Neural progenitor cell (in vitro differentiated cells): ENCODE results near the gene ABLIM2. TPM values are rescaled to one million over a fixed set of nuclear protein-coding genes. Genes with fewer than 3 reads are reported as not detected.

Source experiments
- DNase-seq: peaks from one replicate; pipeline ENCODE4 v3.0.0-alpha.2; 2016; ENCODE audit warnings: low spot score
- H2AFZ ChIP-seq: fragments of 200-600 bp; sonication (generic); replicated peaks from 2 replicates; pipeline ENCODE4 v1.6.1; 2016; ENCODE audit warnings: antibody characterized with exemption
- H3F3A ChIP-seq: fragments of 200-600 bp; sonication (generic); 2 replicates; pipeline ENCODE4 v1.6.1; 2016; ENCODE audit warnings: antibody characterized with exemption, low read depth
- H3K27ac ChIP-seq: fragments of 200-600 bp; sonication (generic); 2 replicates; pipeline ENCODE4 v1.5.1; 2016; ENCODE audit warnings: mild to moderate bottlenecking
- H3K27me3 ChIP-seq: fragments of 200-600 bp; sonication (generic); 2 replicates; pipeline ENCODE4 v1.6.1; 2016; ENCODE audit warnings: mild to moderate bottlenecking, moderate library complexity
- H3K36me3 ChIP-seq: fragments of 200-600 bp; sonication (generic); 2 replicates; pipeline ENCODE4 v1.5.1; 2016
- H3K4me1 ChIP-seq: fragments of 200-600 bp; sonication (generic); 2 replicates; pipeline ENCODE4 v1.6.1; 2016; ENCODE audit warnings: mixed run types
- H3K4me2 ChIP-seq: fragments of 200-600 bp; sonication (generic); 2 replicates; pipeline ENCODE4 v1.6.1; 2016
- H3K4me3 ChIP-seq: fragments of 200-600 bp; sonication (generic); 2 replicates; pipeline ENCODE4 v1.5.1; 2016
- H3K79me2 ChIP-seq: fragments of 200-600 bp; sonication (generic); 2 replicates; pipeline ENCODE4 v1.6.1; 2016; ENCODE audit warnings: low read depth
- H3K9ac ChIP-seq: fragments of 200-600 bp; sonication (generic); 2 replicates; pipeline ENCODE4 v1.6.1; 2016
- H3K9me3 ChIP-seq: fragments of 200-600 bp; sonication (generic); 2 replicates; pipeline ENCODE4 v1.5.1; 2016; ENCODE audit warnings: low read depth
- H4K20me1 ChIP-seq: fragments of 200-600 bp; sonication (generic); 2 replicates; pipeline ENCODE4 v1.6.1; 2016; ENCODE audit warnings: low read depth
- H3K27ac Mint-ChIP-seq: 3 replicates; pipeline ENCODE4 v1.8.0; 2021; ENCODE audit warnings: mixed read lengths
- H3K27me3 Mint-ChIP-seq: 2 replicates; pipeline ENCODE4 v1.8.0; 2022; ENCODE audit warnings: low read depth, mild to moderate bottlenecking, inconsistent platforms, moderate library complexity, mixed read lengths; ENCODE audit not compliant: insufficient read depth
- H3K36me3 Mint-ChIP-seq: 3 replicates; pipeline ENCODE4 v1.8.0; 2021; ENCODE audit warnings: mixed read lengths
- H3K4me1 Mint-ChIP-seq: 3 replicates; pipeline ENCODE4 v1.8.0; 2021; ENCODE audit warnings: mixed read lengths
- H3K4me3 Mint-ChIP-seq: 3 replicates; pipeline ENCODE4 v1.8.0; 2021; ENCODE audit warnings: mild to moderate bottlenecking, moderate library complexity, mixed read lengths
- H3K9me3 Mint-ChIP-seq: 3 replicates; pipeline ENCODE4 v1.8.0; 2020; ENCODE audit warnings: mixed read lengths
- EZH2 ChIP-seq: fragments of 200-600 bp; sonication (generic); IDR thresholded peaks from 2 replicates; pipeline ENCODE4 v1.6.1; 2017; ENCODE audit warnings: antibody characterized with exemption, mild to moderate bottlenecking, moderate library complexity
- EZH2phosphoT487 ChIP-seq: fragments of 200-600 bp; sonication (generic); IDR thresholded peaks from 2 replicates; pipeline ENCODE4 v1.6.1; 2017; ENCODE audit warnings: antibody characterized with exemption
- total RNA-seq: library from RNA; depleted of rRNA; stranded (reverse); fragments of >200 nt; gene quantifications from 2 replicates; pipeline ENCODE4 v1.2.3, GENCODE V29; 2015; ENCODE audit warnings: low replicate concordance
- TF ChIP-seq, protein P1 (sequence below): fragments of 200-600 bp; sonication (generic); IDR thresholded peaks from 2 replicates; pipeline ENCODE4 v1.5.1; 2017; ENCODE audit warnings: antibody characterized with exemption, mild to moderate bottlenecking

ABLIM2 gene
- total RNA-seq, 1 donor from 2014 or later: 0.24 TPM

DNA sequence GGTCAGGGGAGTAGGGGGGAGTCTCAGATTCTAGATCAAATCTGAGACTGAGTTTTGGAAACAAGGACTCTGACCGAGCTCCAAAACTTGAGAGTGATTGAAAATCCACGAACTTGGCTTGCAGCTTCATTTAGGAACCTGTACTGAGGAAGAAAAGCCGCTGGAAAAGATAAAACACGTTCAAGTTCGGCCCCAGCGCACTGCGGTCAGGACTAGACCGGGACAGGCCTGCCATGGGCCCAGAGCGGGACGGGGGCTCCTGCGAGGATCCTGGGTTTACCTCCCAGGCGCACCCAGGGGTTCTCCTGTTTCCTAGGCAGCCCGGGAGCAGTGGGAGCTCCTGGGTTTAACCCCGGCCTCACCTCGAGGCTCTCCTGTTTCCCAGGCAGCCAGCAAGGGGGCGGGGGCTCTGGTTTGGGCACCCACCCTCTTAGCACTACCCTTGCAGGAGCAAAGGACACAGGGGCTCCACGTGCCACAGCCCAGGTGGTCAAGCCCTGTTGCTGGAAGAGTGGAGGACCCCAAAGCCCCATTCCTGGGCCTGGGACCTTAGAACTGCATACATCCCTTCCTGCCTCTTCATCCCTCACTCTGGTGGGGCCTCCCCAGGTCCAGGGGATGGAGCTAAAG lies 74.5 kb downstream of the ABLIM2 start:
- Mint-ChIP-seq H3K4me3 (no peak overlapping the region), H3K36me3 (no peaks in the 10 kb centered on the region), H3K27ac (no peak overlapping the region), H3K4me1 (peaks cover 45% of the 10 kb centered on the region), H3K27me3 (peaks cover 13% of the 10 kb centered on the region), H3K9me3 (no peaks in the 10 kb centered on the region)
- no peak for DNase-seq
- H3K4me3 ChIP-seq: no peak overlapping the region
- no peaks in the 10 kb centered on the region for H3K9me3 ChIP-seq
- H3K9ac ChIP-seq: no peak overlapping the region
- H3K4me1 ChIP-seq: peaks cover 18% of the 10 kb centered on the region
- H2AFZ ChIP-seq: no peak overlapping the region
- no peaks in the 10 kb centered on the region for H3K79me2 ChIP-seq
- no peak overlapping the region for H3K27ac ChIP-seq
- no peaks in the 10 kb centered on the region for H3K36me3 ChIP-seq
- TF ChIP-seq, protein P1, sequence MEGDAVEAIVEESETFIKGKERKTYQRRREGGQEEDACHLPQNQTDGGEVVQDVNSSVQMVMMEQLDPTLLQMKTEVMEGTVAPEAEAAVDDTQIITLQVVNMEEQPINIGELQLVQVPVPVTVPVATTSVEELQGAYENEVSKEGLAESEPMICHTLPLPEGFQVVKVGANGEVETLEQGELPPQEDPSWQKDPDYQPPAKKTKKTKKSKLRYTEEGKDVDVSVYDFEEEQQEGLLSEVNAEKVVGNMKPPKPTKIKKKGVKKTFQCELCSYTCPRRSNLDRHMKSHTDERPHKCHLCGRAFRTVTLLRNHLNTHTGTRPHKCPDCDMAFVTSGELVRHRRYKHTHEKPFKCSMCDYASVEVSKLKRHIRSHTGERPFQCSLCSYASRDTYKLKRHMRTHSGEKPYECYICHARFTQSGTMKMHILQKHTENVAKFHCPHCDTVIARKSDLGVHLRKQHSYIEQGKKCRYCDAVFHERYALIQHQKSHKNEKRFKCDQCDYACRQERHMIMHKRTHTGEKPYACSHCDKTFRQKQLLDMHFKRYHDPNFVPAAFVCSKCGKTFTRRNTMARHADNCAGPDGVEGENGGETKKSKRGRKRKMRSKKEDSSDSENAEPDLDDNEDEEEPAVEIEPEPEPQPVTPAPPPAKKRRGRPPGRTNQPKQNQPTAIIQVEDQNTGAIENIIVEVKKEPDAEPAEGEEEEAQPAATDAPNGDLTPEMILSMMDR: no peak
- TF ChIP-seq EZH2phosphoT487 (no peak), EZH2 (no peak)
- no peaks in the 10 kb centered on the region for H3K27me3 ChIP-seq
- H3K4me2 ChIP-seq: no peak overlapping the region
- no peaks in the 10 kb centered on the region for H4K20me1 ChIP-seq
- peaks cover 11% of the 10 kb centered on the region for H3F3A ChIP-seq

DNA sequence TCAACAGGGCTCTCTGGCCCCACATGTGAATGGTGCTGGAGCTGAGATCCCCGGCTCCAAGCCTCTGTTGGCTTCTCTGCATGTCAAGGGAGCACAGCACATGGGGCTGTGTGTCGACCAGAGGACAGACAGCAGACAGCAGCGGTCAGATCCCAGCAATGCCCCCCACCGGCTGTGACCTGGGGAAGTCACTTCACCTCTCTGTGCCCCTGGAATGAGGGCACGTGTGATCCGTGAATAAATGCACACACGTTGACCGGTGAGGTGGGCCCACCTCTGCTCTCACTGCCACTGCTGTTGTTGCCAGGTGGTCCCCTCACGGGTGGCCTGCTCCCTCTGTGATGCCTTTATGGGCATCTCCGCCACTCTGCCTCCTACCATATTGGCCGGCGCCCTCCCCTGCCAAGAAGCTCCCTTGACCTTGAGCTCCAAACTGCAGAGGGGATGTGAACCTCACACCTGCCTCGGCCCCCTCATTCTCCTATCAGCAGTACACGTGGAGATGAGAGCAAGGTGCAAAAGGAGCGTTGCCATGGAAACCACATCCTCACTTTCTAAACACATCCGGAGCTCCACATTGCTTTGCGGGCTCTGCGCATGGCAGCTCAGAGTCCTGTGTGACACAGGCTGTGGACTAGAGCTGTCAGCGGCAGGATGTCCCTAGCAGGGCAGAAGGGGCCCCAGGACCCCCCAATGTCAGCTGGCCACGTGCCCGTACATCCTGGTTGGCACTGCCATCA lies 75.4 kb downstream of the ABLIM2 start:
- Mint-ChIP-seq H3K4me3 (no peak overlapping the region), H3K4me1 (peaks cover 54% of the 10 kb centered on the region), H3K36me3 (no peaks in the 10 kb centered on the region), H3K27ac (no peak overlapping the region), H3K27me3 (peaks cover 13% of the 10 kb centered on the region), H3K9me3 (no peaks in the 10 kb centered on the region)
- DNase-seq: no peak
- peaks cover 18% of the 10 kb centered on the region for H3K4me1 ChIP-seq
- TF ChIP-seq, protein P1: no peak
- TF ChIP-seq EZH2: no peak
- H3K27me3 ChIP-seq: no peaks in the 10 kb centered on the region
- no peak overlapping the region for H3K4me2 ChIP-seq
- H3K27ac ChIP-seq: no peak overlapping the region
- no peaks in the 10 kb centered on the region for H4K20me1 ChIP-seq
- no peaks in the 10 kb centered on the region for H3K9me3 ChIP-seq
- no peaks in the 10 kb centered on the region for H3K36me3 ChIP-seq
- H3K79me2 ChIP-seq: no peaks in the 10 kb centered on the region
- peaks cover 16% of the 10 kb centered on the region for H3F3A ChIP-seq
- H3K9ac ChIP-seq: no peak overlapping the region
- H2AFZ ChIP-seq: no peak overlapping the region
- H3K4me3 ChIP-seq: no peak overlapping the region

DNA sequence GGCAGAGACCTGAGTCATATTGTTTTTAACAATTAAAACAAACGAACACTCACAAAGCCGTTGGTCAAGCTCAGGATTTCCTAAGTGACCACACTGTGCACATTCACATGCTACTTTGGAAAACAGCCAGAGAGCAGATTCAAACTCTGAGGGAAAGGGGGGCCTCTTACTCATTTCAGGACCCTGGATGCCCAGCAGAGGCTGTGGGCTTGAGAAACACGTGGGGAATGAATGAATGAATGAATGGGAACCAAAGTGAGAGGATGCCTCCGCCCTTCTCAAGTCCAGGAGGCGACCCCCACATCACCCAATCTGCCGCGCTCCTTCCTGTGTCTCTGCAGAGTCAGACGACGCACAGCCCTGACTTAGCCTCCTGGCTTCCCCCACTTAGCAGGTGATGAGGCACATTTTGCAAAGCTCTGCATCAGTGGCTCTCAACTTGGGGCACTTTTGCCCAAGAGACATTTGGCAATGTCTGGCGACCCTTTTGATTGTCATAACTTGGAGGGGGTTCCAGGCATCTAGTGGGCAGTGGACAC lies 76.0 kb downstream of the ABLIM2 start:
- Mint-ChIP-seq H3K4me3 (no peak overlapping the region), H3K36me3 (no peaks in the 10 kb centered on the region), H3K27me3 (peaks cover 14% of the 10 kb centered on the region), H3K9me3 (no peaks in the 10 kb centered on the region), H3K4me1 (peaks cover 54% of the 10 kb centered on the region), H3K27ac (no peak overlapping the region)
- Histone ChIP-seq H3K9ac (no peak overlapping the region), H3K36me3 (no peaks in the 10 kb centered on the region), H3K4me1 (peaks cover 18% of the 10 kb centered on the region), H3K79me2 (no peaks in the 10 kb centered on the region), H2AFZ (no peak overlapping the region), H3K4me2 (no peak overlapping the region), H4K20me1 (no peaks in the 10 kb centered on the region), H3K4me3 (no peak overlapping the region), H3K9me3 (no peaks in the 10 kb centered on the region), H3K27ac (no peak overlapping the region), H3F3A (peaks cover 16% of the 10 kb centered on the region), H3K27me3 (no peaks in the 10 kb centered on the region)
- TF ChIP-seq, protein P1: no peak
- TF ChIP-seq EZH2 (no peak), EZH2phosphoT487 (no peak)
- no peak for DNase-seq
